Measurements from ENCODE around the gene CLCA2.

Gene CLCA2

GRCh38 chr1:86410879-86411278 lies 13.1 kb upstream of the CLCA2 start:
- H3K4me3 ChIP-seq (replicated peaks; ENCODE audit: insufficient read depth, low read length) = no peak overlapping the region
- H3K27ac ChIP-seq (replicated peaks) = no peak overlapping the region
- no peak for TF ChIP-seq SPI1 (IDR thresholded peaks at IDR 0.05; ENCODE audit: borderline replicate concordance, low read depth)
- H3K27me3 ChIP-seq (ENCODE audit: insufficient read depth, poor library complexity, severe bottlenecking) = no peaks in the 10 kb centered on the region
- DNase-seq (ENCODE audit: low read depth in 1 of 2, low spot score in 1 of 2) = no peak

GRCh38 chr1:86416343-86416742 lies 7.6 kb upstream of the CLCA2 start:
- TF ChIP-seq GABPA (IDR thresholded peaks at IDR 0.05; ENCODE audit: low read depth) (no peak), REST (IDR thresholded peaks at IDR 0.05; ENCODE audit: insufficient replicate concordance, low read depth) (no peak), CTCF (IDR thresholded peaks at IDR 0.05; ENCODE audit: insufficient read depth, low read length) (no peak), POLR2AphosphoS5 (IDR thresholded peaks at IDR 0.05; ENCODE audit: low read depth) (no peak), SPI1 (IDR thresholded peaks at IDR 0.05; ENCODE audit: borderline replicate concordance, low read depth) (no peak)
- DNase-seq (ENCODE audit: low read depth in 1 of 2, low spot score in 1 of 2) = no peak
- H3K27me3 ChIP-seq (ENCODE audit: insufficient read depth, poor library complexity, severe bottlenecking) = no peaks in the 10 kb centered on the region
- H3K4me3 ChIP-seq (replicated peaks; ENCODE audit: insufficient read depth, low read length) = no peak overlapping the region
- no peak overlapping the region for H3K27ac ChIP-seq (replicated peaks)

GRCh38 chr1:86419277-86419903 lies 4.6 kb upstream of the CLCA2 start:
- no peak overlapping the region for H3K4me3 ChIP-seq (replicated peaks; ENCODE audit: insufficient read depth, low read length)
- peak; percentile 49 for TF ChIP-seq CTCF (IDR thresholded peaks at IDR 0.05; ENCODE audit: insufficient read depth, low read length)
- no peak for TF ChIP-seq SPI1 (IDR thresholded peaks at IDR 0.05; ENCODE audit: borderline replicate concordance, low read depth)
- TF ChIP-seq REST (IDR thresholded peaks at IDR 0.05; ENCODE audit: insufficient replicate concordance, low read depth) = no peak
- TF ChIP-seq GABPA (IDR thresholded peaks at IDR 0.05; ENCODE audit: low read depth) = no peak
- DNase-seq (ENCODE audit: low read depth in 1 of 2, low spot score in 1 of 2) = peak in 1 of 2 experiments; percentile 60
- no peaks in the 10 kb centered on the region for H3K27me3 ChIP-seq (ENCODE audit: insufficient read depth, poor library complexity, severe bottlenecking)
- no peak overlapping the region for H3K27ac ChIP-seq (replicated peaks)

- Histone ChIP-seq H3K27ac (replicated peaks) (no peak overlapping the region), H3K4me3 (replicated peaks; ENCODE audit: insufficient read depth, low read length) (no peak overlapping the region), H3K27me3 (ENCODE audit: insufficient read depth, poor library complexity, severe bottlenecking) (peaks cover 5% of the 10 kb centered on the region)
- DNase-seq (ENCODE audit: low read depth in 1 of 2, low spot score in 1 of 2) = no peak
- no peak for TF ChIP-seq SPI1 (IDR thresholded peaks at IDR 0.05; ENCODE audit: borderline replicate concordance, low read depth)
- TF ChIP-seq POLR2AphosphoS5 (IDR thresholded peaks at IDR 0.05; ENCODE audit: low read depth) = no peak
- TF ChIP-seq REST (IDR thresholded peaks at IDR 0.05; ENCODE audit: insufficient replicate concordance, low read depth) = no peak
- TF ChIP-seq CTCF (IDR thresholded peaks at IDR 0.05; ENCODE audit: insufficient read depth, low read length) = no peak
- no peak for TF ChIP-seq GABPA (IDR thresholded peaks at IDR 0.05; ENCODE audit: low read depth)
Measured at GRCh38 chr1:86421601-86422280, 2.2 kb upstream of the CLCA2 start.

Data from HL-60 (cell line).